Inflammatory macrophage treated with lipopolysaccharide for 1 hour (primary cell): ENCODE data around the gene IL34.
"Not testable (repeated sequence)": the region's sequence is repeated elsewhere in the genome, so short reads cannot be mapped to it uniquely, and the experiment has no call there.

Source experiments
- DNase-seq, 2 donors: peaks; one replicate each; pipeline ENCODE4 v3.0.0-alpha.2; 2020 to 2022

The IL34 gene

DNA sequence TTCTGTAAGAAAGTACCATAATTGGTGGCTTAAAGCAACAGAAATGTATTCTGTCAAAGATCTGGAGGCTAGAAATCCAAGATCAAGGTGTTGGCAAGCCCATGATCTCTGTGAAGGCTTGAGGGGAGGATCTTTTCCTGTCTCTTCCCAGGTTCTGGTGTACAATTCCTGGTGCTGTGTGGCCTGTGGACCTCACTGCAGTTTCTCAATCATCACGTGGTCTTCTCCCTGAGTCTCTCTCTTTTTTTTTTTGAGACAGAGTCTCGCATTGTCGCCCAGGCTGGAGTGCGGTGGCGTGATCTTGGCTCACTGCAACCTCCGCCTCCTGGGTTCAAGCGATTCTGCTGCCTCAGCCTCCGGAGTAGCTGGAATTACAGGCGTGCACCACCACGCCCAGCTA is 12.7 kb upstream of the IL34 start:
- not testable (repeated sequence) for DNase-seq

GRCh38 chr16:70634861-70635260 is 11.5 kb upstream of the IL34 start:
- DNase-seq = no peak

DNA sequence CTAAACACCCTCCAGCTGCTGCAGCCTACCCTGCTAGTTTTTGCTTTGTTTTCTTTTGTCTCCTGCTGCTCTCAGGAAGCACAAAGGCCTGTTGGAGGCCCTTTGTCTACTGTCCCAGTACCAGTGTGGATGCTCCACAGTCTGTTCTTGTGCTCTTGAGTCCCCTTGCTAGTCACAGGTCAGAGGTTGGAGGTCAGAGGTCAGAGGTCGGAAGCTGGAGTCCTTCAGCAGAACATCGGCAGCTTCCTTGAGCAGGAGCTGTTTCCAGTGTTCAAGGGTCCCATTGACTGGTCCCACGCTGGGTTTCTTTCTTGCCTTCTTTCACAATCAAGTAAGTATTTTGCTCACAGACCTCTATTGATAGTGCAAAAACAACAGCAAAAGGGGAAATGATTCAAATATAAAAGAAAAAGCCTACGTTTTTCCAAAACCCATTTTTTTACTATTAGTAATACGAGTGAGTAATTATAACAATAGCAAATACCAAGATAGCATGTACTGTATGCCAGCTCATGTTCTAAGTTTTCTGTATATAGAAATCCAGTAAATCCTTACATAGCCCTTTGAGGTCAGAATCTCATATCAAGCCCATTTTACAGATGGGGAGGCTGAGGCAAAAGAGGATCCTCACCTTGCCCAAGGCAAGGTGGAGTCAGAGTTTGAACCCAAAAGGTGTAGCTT is 10.9 kb upstream of the IL34 start:
- DNase-seq = no peak

DNA sequence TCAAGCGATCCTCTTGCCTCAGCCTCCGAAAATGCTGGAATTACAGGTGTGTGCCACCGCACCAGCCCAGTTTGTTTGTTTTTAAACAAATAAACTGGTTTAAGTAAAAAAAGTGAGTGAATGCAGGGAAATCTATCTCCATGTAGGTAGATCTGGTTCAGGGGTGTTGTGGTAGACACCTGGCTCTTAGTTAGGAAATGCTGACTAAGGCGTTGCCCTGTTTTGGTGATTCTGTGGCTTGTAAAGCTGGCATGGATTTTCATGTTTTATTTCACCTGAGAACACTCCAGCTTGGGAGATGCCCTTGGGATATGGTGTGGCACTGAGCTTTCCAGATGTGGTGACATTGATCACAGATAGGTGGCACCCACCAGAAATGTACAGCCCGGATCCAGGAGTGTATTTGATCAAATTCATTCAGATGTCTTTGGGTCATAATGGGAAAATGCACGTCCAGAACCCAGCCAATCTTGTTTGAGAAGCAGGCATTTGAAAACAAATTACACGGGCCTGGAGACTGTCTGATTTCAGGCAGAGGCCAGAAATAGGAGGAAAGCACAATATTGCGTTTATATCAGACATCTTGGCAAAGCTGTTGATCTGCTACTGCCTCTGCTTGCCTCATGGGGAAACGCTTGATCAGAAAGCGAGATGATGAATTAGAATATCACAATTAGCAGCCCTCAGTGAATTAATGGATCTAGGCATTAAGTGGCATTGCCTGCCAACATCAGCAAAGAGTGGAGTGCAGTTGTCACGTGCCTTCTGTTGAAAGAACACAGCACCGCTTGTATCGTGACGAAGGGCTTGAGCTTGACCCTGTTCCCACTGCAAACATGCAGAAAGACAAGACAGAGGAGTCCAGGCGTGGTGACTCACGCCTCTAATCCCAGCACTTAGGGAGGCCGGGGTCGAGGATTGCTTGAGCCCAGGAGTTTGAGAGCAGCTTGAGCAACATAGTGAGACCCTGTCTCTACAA is 7.3 kb upstream of the IL34 start:
- DNase-seq = no peak

GRCh38 chr16:70642633-70643032 is 3.7 kb upstream of the IL34 start:
- no peak for DNase-seq

- not testable (repeated sequence) for DNase-seq
Measured at GRCh38 chr16:70643264-70643663, 3.1 kb upstream of the IL34 start.

- no peak for DNase-seq
Measured at GRCh38 chr16:70644763-70645597, 1.4 kb upstream of the IL34 start.

DNA sequence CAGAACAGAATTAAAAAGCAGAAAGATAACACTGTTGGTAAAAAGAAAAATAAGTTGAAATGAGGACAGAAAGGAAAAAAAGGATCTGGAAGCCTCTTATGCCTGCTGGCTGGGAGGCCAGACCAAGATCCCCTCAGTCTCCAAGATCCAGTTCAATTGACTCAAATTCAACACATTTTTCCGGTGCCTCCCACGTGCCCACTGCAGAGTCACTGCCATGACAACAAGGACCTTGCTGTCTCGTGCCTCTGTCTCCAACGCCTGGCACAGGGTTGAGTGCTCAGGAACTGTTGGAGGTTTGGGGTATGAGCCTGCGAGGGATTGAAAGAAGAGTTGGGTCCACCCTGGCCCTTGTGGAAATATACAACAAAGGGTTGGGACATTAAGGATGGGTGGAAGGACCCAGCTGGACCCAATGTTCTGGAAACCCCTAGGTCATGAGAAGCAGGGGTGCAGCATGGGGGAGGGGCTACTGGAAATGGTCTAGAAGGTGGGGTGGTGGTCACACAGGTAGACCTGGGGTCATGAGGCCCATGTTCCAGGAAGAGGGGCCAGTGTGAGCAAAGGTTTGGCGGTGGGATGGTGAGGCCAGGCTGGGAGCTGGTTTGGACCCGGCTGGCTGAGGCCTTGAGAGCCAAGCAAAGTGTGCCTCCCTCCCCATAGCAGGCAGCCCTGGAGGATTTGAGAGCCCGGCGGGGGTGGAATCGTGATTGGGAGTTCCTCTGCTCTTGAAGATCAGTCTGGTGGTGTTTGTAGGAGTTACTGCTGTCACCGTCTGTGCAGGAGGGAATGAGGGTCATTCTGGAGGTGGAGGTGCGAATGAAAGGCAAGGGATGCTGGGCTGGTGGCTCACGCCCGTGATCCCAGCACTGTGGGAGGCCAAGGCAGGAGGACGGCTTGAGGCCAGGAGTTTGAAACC is 1.3 kb downstream of the IL34 start:
- DNase-seq = no peak

GRCh38 chr16:70648606-70649005 is 2.2 kb downstream of the IL34 start:
- no peak for DNase-seq

DNA sequence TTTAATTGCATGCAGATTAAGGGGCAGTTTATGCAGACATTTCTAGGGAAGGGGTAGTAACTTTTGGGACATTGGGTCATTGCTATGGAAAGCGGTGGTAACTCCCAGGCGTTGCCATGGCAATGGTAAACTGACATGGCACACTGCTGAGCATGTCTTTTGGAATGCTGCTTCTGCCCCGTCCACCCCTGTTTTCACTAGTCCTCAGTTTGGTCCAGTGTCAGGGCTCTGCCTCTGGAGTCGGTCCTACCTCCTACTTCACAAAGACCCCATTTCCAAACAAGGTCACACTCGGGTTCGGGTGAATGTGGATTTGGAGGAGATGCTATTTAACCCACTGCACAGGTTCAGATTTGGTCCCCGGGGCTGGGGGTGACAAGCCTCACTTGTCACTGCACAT is 2.9 kb downstream of the IL34 start:
- no peak for DNase-seq

GRCh38 chr16:70650216-70650615 is 3.9 kb downstream of the IL34 start:
- DNase-seq = no peak

DNA sequence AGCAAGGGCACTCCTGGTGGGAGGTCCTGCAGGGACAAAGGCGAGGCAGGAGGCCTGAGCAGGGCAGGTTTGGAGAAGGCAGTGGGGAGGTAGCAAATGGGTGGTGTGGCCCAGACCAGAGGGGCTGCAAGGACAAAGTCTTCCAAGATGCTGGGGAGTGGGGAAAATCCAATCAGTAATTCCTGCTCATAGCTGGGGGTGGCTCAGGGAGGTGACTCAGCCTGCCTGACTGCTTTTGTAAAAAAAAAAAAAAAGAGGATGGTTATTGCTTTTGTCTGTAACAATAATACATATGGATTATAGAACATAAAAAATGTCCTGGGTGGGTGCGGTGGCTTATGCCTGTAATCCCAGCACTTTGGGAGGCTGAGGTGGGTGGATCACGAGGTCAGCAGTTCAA is 5.2 kb downstream of the IL34 start:
- no peak for DNase-seq

GRCh38 chr16:70652322-70652721 is 6.0 kb downstream of the IL34 start:
- DNase-seq = no peak

DNA sequence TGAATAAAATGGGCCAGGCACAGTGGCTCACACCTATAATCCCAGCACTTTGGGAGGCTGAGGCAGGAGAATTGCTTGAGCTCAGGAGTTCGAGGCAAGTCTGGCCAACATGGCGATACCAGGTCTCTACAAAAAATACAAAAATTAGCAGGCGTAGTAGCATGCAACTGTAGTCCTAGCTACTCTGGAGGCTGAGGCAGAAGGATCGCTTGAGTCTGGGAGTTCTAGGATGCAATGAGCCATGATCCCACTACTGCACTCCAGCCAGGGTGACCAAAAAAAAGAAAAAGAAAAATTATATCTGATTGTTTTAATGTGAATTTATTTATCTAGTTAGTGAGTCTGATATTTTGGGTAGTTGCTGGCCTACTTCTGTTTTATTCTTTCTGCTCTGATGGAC is 7.0 kb downstream of the IL34 start:
- no peak for DNase-seq

GRCh38 chr16:70653809-70654771 is 7.7 kb downstream of the IL34 start:
- DNase-seq = peak; percentile 59 to 96

DNA sequence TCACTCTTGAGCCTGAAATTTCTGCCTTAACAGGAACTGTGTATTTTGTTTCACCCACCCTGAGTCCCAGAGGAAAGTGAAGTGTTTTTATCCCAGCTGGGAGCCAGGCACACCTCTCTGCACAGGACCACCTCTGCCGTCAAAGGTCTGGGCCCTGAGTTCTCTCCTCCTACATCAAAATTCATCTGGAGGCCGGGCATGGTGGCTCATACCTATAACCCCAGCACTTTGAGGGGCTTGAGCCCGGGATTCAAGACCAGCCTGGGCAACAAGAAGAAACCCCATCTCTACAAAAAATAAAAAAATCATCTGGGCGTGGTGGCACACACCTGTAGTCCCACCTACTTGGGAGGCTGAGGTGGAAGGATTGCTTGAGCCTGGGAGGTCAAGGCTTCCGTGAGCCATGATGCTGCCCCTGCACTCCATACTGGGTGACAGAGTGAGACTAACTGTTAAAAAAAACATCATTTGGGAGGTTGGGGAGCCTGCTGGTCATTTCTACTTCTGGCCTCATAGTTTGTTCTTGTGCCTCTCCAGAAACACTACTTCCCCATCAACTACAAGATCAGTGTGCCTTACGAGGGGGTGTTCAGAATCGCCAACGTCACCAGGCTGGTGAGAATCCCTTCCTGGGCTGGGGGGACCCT is 9.8 kb downstream of the IL34 start:
- DNase-seq = no peak

GRCh38 chr16:70656712-70657263 is 10.4 kb downstream of the IL34 start:
- DNase-seq = no peak

DNA sequence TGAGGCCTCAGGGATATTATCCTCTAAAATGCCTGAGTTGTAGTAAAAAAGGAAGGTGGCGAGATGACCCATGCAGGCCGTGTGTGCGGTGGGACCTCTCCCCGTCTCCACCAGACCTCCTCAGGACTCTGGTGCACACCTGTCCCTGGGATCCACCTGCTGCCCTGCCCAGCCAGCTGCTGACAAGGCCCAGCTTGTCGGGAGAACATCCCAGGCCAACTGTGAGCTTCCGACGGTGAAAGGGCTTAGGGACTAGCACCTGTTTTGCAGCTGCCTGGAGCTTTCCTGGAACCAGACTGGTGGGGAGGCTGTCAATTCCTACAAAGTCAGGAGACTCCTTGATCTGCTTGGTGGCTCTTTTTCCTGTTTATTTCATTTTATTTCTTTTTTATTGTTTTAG is 11.6 kb downstream of the IL34 start:
- no peak for DNase-seq

- DNase-seq = no peak
Measured at GRCh38 chr16:70658921-70659320, 12.6 kb downstream of the IL34 start.

DNA sequence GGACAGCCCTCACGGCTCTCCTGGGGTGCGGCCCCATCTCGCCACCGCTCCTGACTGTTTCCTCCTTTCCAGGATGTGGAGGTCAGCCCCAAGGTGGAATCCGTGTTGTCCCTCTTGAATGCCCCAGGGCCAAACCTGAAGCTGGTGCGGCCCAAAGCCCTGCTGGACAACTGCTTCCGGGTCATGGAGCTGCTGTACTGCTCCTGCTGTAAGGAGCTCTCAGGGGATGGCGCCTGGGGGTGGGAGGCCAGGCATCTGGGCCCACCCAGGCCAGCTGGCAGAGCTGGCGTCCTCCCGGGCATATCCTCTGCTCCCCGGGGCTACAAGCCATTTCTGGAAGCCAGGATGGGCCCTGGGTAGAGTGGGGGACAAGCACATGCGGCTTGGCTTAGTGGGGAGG is 13.2 kb downstream of the IL34 start:
- no peak for DNase-seq
